Measurements from ENCODE around the gene FZD7.

GRCh38 chr2:202034249-202035088 is 814 bp downstream of the FZD7 start:
- TF ChIP-seq POLR2A (IDR thresholded peaks at IDR 0.05) (no peak), CTCF (IDR thresholded peaks at IDR 0.05 in 4 of 5, conservative IDR thresholded peaks at IDR 0.05 in 1 of 5) (no peak)

All from gastrocnemius medialis (tissue), 4 donors.